Stimulated activated CD4-positive, alpha-beta T cell treated with anti-CD3 and anti-CD28 coated beads, Interleukin-4, amount 100 ng/mL, for 24 hours (primary cell): ENCODE results near the gene TMEM185B.
A peak's percentile ranks its signal among the peaks of the same experiment; 100 is the strongest.
"Not testable (repeated sequence)": the region's sequence is repeated elsewhere in the genome, so short reads cannot be mapped to it uniquely, and the experiment has no call there.

ENCODE experiments used
- DNase-seq: peaks from one replicate; pipeline ENCODE4 v3.0.0-alpha.2; 2020

TMEM185B gene

GRCh38 chr2:120204945-120205670 lies 18.1 kb downstream of the TMEM185B start:
- no peak for DNase-seq

GRCh38 chr2:120204417-120204816 lies 18.8 kb downstream of the TMEM185B start:
- no peak for DNase-seq

GRCh38 chr2:120204022-120204405 lies 19.2 kb downstream of the TMEM185B start:
- no peak for DNase-seq

GRCh38 chr2:120203251-120204021 lies 19.8 kb downstream of the TMEM185B start:
- DNase-seq = no peak

GRCh38 chr2:120199817-120200459 lies 23.3 kb downstream of the TMEM185B start:
- DNase-seq = not testable (repeated sequence)

GRCh38 chr2:120195553-120195952 lies 27.6 kb downstream of the TMEM185B start:
- no peak for DNase-seq

- DNase-seq = no peak
Measured at GRCh38 chr2:120192280-120192679, 30.9 kb downstream of the TMEM185B start.

GRCh38 chr2:120189189-120189588 lies 34.0 kb downstream of the TMEM185B start:
- DNase-seq = no peak

GRCh38 chr2:120182019-120182560 lies 41.1 kb downstream of the TMEM185B start:
- no peak for DNase-seq

- DNase-seq = no peak
Measured at GRCh38 chr2:120180066-120180465, 43.1 kb downstream of the TMEM185B start.

GRCh38 chr2:120179396-120179795 lies 43.8 kb downstream of the TMEM185B start:
- no peak for DNase-seq

- no peak for DNase-seq
Measured at GRCh38 chr2:120177973-120178372, 45.2 kb downstream of the TMEM185B start.

GRCh38 chr2:120177001-120177621 lies 46.1 kb downstream of the TMEM185B start:
- DNase-seq = peak; percentile 79

- no peak for DNase-seq
Measured at GRCh38 chr2:120176526-120176925, 46.7 kb downstream of the TMEM185B start.

GRCh38 chr2:120174963-120175581 lies 48.1 kb downstream of the TMEM185B start:
- peak; percentile 40 for DNase-seq
